Inflammatory macrophage treated with lipopolysaccharide for 1 hour (primary cell): ENCODE measurements around the gene GRIK2.

Source experiments
- DNase-seq, 2 donors: peaks; one replicate each; pipeline ENCODE4 v3.0.0-alpha.2; 2020 to 2022

The GRIK2 gene

DNA sequence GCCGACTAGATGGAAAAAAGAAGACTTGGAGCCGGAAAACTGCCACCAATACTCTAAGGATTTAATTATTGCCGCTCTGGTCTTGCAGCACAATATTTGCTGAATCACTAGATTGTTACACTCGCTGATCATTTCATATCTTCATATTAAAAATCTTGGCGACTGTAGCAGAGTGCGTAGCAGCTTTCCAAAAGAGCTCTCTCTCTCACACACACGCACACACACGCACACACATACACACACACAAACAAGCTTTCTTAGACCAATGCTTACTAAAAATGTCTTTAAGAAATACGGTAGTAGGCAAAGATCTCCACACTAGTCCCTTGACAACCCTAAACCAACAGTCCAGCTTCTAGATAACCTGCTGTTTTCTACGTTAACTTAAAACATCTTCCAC is 7.7 kb downstream of the GRIK2 start:
- no peak for DNase-seq

DNA sequence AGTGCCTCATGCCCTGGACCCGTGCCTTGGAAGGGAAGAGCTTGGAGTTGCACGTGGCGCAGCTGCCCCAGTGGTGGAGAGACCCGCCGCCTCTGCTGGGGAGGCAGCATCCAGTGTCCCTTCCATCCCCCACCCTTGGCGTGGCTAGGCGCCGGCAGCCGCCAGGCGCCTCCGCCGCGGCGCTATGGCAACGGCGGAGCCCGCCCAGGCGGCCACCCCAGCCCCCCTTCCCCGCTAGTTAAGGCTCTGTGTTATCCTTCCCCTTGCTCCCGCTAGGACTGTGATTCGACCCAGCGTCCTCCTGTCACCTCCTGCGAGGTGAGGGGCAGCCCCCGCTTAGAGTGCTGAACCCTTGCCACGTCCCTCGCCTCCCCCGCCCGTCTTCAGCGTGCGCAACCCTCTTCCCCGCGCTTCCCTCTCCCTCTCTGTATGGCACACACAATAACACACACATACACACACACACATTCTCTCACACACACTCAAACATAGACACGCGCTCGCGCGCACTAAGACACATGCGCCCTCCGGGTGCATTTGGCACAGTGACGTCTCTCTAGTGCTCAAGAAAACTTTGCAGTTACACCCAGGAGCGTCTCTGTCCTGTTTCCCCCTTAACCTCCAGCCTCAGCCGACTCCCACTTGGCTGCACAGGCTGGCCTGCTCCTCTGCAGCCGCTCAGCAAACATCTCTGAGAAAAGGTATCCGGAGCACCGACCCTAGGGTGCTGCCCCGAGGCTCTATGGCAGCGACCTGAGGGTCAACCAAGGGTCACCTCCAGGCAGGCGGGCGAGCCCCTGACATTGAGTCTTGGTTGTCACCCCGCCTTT is 8.5 kb downstream of the GRIK2 start:
- DNase-seq, result no peak

DNA sequence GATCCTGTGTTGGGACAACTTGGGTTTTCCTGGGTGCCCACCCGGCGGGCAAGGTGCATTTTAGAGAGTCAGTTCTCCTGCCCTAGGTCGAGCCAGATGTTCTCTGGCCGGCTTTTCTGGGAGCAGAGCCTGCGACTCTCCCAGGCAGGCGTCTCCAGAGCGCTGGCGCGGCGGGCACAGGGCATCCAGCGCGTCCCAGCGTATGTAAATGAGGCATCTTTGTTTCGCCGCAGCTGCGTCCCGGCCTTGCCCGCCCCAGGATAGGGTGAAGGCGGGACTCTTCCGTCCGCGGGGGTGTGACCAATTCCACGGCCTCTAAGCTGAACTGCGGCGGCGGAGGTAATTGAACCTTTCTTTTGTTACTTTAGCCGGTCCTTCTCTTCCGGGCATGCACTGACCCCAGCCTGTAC is 9.1 kb downstream of the GRIK2 start:
- DNase-seq, result no peak

- no peak for DNase-seq
Measured at GRCh38 chr6:101403216-101403945, 9.9 kb downstream of the GRIK2 start.

DNA sequence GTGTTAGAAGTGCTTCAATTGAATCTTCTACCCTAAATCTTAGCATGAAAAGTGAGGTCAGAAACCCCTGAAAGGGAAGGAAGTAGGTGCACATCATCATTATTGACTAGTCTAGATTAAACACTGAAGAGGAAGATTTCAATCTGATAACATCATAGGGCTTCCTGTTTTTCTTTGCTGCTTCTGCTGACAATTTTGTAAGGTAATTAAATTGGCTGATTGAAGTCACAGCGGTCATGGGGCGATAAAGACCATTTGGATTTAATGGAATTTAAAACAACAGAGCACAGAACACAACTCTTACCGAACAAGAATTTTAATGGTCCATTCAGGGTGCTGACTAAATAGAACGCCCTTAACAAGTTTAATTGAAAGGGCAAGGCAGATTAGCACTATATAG is 11.3 kb downstream of the GRIK2 start:
- DNase-seq, result no peak

- no peak for DNase-seq
Measured at GRCh38 chr6:101413773-101414172, 20.3 kb downstream of the GRIK2 start.

DNA sequence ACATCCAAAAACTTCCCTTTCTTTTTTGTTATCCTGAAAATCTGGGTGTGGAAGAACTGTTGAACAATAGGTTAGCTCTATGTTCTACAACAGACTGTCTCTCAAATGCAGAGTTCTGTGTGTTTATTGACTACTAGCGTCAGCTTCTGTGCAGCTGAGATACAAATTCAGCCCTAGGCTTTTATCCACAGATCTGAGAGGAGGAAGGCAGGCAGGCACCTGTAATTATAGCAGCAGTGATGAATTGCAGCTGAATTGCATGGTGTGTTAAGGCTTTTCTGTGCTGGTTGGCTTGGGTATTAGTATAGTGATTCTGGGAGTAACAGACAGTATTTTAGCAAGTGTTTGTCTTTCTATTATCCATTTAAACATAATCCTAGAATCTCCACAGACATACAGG is 24.4 kb downstream of the GRIK2 start:
- DNase-seq, result no peak

GRCh38 chr6:101422251-101422650 is 28.7 kb downstream of the GRIK2 start:
- DNase-seq, result no peak

- DNase-seq, result no peak
Measured at GRCh38 chr6:101422811-101423210, 29.3 kb downstream of the GRIK2 start.

DNA sequence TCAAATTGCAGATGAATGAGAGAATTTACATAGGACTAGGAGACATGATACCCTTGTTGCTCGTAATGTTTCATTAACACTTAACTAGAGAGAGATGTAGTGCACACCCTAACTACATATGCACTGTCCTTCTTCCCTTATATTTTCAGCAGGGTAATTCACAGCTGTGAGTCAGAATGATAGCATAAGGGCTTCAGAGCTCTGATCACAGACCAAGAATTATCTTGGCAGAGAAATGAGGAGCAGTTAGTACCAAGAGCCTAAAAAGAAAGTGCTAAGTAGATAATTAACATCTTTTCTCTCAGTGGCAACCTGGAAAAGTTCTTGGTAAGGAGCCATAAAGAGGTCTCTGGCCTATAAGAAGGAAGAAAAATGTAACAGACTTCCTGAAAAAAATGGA is 35.8 kb downstream of the GRIK2 start:
- DNase-seq, result no peak

GRCh38 chr6:101429845-101430244 is 36.3 kb downstream of the GRIK2 start:
- DNase-seq, result no peak

GRCh38 chr6:101433141-101433540 is 39.6 kb downstream of the GRIK2 start:
- no peak for DNase-seq

- DNase-seq, result no peak
Measured at GRCh38 chr6:101434601-101435000, 41.1 kb downstream of the GRIK2 start.

DNA sequence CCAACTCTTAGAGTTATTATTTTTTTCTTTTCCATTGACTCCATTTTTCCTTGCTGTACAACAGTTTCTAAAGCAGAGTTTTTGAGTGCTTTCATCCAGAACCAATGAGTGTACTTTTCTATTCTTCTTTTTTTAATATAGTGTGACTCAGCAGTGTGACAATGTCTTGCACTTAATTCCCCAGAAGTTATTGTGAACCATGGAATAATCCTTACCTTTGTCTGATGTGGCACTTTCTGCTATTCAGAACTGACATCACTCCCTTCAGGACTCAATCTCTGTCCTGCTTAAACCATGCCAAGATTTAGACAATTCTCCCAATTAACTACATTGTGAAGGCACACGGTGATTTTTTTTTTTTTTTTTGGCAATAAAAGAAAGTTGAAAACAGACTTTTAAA is 41.5 kb downstream of the GRIK2 start:
- no peak for DNase-seq

GRCh38 chr6:101439790-101440189 is 46.3 kb downstream of the GRIK2 start:
- DNase-seq, result no peak

DNA sequence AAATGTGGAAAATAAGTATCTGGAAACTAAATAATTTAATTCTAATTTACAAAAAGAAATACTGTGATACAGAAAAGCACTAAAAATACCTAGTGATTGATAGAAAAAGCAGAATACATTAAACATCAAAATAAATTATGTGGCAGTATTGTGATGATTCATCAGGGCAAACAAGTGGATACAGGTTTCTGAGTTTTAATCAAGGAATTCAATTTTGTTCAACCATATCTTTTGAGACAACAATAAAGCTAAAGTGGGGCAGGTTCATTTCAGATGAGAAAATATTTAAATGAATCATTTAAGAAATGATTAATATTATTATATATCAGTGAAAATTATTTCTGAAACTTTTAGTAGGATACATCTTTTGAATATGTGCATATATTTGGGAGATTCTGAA is 49.8 kb downstream of the GRIK2 start:
- DNase-seq, result no peak

- no peak for DNase-seq
Measured at GRCh38 chr6:101444717-101445116, 51.2 kb downstream of the GRIK2 start.

GRCh38 chr6:101445527-101445926 is 52.0 kb downstream of the GRIK2 start:
- DNase-seq, result no peak

GRCh38 chr6:101450901-101451300 is 57.4 kb downstream of the GRIK2 start:
- DNase-seq, result no peak

- no peak for DNase-seq
Measured at GRCh38 chr6:101451981-101452380, 58.5 kb downstream of the GRIK2 start.

DNA sequence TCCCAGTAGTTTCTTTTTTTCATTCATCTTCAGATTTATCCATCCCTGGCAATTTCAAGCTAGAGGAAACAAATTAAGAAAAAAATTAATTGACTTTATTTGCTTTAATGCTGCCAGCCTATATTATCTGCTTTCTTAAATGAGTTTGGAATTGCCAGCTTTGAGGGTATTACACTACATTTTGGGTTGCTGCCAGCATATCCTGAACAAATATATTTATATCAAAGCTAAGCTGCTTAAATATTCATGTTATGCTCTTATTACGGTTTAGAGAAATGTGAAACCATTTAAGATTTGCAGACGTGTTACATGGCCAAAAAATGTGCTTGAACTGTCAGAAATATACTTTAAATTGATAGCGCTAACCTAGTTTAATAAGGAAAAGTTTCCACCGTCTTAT is 59.7 kb downstream of the GRIK2 start:
- DNase-seq, result no peak

DNA sequence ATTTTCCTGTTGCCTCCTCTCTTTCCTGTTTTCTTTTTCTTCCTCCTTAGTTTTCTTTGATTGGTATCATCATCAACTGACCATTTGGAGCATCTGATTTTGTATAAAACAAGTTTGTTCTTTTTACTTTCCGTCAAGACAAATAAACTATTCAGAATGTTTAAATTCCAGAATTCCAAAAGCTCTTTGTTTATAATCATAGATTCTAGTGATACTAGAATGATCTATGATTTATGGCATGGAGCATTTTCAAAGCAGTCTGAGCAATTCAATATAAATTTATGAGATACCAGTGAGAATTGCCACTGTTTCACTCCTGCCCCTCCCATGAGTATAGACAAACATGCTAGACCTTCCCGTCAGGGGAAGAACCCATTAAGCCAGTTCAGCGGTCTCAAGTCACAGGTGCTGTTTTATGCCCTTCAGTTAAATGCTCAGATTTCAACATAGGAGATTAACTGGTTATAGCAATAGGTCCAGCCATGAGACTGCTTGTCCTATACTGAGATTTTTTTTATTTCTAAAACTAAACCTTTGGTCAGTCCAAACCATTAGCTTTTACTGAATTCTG is 60.7 kb downstream of the GRIK2 start:
- DNase-seq, result no peak

DNA sequence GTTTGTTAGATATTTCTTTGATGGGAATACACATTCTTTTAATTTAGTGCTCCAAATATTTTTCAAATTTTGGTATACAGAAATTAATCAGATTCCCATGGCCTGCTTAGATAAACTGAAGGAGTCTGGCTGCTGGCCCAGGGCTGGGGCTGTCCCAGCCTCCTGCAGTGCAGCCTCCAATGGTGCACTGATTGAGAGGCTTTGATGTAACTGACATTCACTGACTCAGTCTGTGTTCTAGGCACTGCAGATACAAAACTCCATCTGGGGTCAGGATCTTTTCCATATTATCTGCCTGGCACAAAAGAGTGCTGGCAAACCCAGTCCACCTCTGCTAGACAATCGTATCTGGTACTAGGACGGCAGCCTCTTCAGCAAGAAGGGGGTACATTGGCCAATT is 64.8 kb downstream of the GRIK2 start:
- no peak for DNase-seq

DNA sequence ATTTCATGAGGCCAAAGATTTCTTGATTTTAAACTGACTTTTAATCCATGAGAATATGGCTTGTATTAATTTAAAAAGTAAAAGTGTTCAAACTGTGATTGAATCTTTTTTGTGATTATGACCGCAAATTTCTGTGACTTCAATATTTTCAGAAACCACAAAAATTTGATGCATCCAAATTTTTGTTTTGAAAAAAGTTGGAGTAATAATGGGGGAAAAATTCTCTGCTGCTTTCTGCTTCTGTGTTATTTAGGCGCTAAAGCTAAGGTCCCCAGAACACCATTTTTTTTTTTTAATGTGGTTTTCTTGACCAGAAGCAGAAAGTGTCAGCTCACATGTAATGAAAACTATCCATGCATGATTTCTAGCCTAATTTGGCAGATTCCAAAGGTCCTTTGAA is 65.3 kb downstream of the GRIK2 start:
- DNase-seq, result no peak
